ENCODE measurements around the gene METTL14.
"Not testable (repeated sequence)": the region's sequence is repeated elsewhere in the genome, so short reads cannot be mapped to it uniquely, and the experiment has no call there.

METTL14 gene

DNA sequence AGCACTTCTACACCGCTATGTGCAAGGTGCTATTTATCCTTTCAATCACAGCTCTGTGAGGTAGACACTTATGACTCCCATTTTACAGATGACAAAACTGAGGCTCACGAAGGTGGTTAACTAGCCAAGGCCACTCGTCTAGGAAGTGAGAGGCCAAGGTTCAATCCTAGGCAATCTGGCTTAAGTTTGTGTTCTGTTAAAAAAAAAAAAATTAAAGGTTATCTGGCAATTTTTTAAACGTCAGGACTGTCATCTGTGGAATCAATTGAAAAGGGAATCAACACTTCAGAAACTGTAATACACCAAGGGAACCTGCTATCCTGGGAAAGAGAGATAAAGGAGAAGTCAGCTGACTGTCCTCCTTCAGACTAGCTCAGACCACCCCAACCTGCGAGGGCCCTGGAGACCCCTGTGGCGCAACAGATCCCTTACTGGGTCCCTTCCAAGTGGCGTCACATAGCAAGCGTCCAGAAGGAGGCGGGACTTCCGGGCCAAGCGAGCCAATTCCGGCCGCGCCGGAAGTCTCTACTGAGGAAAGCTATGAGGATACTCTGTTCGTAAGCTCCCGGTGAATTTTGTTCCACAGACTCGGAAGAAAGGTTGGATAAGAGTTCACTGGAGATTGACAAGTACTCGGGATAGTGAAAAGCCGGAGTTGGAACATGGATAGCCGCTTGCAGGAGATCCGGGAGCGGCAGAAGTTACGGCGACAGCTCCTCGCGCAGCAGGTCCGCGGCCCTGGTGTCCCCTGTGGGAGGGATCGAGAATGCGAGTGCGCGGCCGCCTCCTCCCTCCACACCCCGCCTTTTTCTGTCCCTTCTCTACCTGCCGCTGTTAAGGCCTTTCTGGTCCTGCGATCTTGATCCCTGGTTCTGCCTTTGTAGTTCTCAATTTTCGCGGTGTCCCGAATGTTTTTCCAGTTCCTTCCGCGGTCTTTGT is at the start of gene METTL14:
TSS of gene METTL14 (plus strand) at position 520 of the 939 bp plus-strand sequence. CDS start at position 663, 143 bp downstream.
- peak within 1 kb of the TSS; percentile 94 for H3K27ac Mint-ChIP-seq
- H3K9me3 Mint-ChIP-seq, result no peaks in the 10 kb centered on the region
- H3K36me3 Mint-ChIP-seq (ENCODE audit: low read depth), result peaks cover 3% of the 10 kb centered on the region
- peaks cover 5% of the 10 kb centered on the region for H3K27me3 Mint-ChIP-seq (ENCODE audit: low read depth)
- H3K4me3 Mint-ChIP-seq, result peak within 1 kb of the TSS; percentile 97
- peaks cover 22% of the 10 kb centered on the region for H3K4me1 Mint-ChIP-seq (ENCODE audit: low read depth)

DNA sequence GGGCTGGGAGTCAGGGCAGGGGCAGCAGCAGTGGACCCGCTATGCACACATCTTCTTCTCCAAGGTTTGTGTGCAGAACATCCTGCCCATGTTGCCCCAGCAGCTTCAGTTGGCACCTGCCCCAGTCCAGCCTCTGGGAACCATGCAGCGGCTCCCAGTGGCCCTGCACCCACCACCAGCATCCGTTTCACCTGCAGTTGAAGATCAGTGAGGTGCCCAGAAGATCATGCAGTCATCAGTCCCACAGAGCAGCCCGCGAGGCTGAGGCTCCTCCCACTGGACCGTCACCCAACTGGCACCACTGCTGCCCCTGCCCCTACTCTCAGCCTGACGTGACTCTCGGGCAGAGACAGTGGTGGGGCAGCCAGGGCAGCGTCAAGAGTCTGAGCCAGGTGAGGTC is 49.1 kb upstream of the METTL14 start:
- not testable (repeated sequence) for H3K4me1 Mint-ChIP-seq (ENCODE audit: low read depth); H3K36me3 Mint-ChIP-seq (ENCODE audit: low read depth); H3K9me3 Mint-ChIP-seq; H3K4me3 Mint-ChIP-seq; H3K27me3 Mint-ChIP-seq (ENCODE audit: low read depth); H3K27ac Mint-ChIP-seq

DNA sequence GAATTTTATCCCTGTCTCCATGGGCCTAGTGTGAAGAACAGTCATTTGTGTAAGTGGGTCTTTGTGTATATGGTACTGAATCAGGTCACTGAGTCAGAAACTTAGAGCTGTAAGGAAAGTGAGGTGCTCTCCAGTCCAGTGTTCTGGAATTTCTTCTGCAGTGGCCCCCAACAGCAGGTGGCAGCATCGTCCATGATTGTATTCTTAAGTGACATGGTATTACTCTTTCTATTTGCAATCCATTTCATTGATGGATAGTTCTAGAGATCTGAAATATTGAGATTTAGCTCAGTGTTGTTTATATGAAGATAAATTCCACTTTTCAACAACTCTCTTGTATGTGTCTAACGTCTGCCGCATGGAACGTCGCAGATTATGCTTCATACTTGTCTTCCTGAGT is 20.5 kb upstream of the METTL14 start:
- not testable (repeated sequence) for H3K27ac Mint-ChIP-seq; H3K27me3 Mint-ChIP-seq (ENCODE audit: low read depth); H3K36me3 Mint-ChIP-seq (ENCODE audit: low read depth); H3K4me1 Mint-ChIP-seq (ENCODE audit: low read depth); H3K9me3 Mint-ChIP-seq; H3K4me3 Mint-ChIP-seq

DNA sequence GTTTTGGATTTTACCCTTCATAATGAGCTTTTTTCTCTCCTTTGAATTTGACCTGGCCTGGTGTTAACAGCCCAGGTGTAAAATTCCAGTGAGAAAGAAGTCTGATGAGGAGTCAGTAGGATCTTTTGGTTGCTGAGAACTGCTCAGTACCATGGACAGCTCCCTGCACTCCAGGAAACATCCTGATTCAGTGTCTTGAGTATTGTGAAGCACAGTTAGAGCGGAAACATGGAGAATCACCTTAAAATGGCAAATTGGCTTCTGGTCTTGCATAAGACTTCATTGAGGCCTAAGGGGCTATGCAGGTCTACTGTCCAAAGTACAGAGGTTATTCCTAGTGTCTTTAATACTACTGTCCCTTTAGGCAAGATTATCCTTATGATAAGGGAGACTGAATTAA is 16.0 kb upstream of the METTL14 start:
- not testable (repeated sequence) for H3K9me3 Mint-ChIP-seq; H3K36me3 Mint-ChIP-seq (ENCODE audit: low read depth); H3K4me3 Mint-ChIP-seq; H3K27ac Mint-ChIP-seq; H3K27me3 Mint-ChIP-seq (ENCODE audit: low read depth); H3K4me1 Mint-ChIP-seq (ENCODE audit: low read depth)

DNA sequence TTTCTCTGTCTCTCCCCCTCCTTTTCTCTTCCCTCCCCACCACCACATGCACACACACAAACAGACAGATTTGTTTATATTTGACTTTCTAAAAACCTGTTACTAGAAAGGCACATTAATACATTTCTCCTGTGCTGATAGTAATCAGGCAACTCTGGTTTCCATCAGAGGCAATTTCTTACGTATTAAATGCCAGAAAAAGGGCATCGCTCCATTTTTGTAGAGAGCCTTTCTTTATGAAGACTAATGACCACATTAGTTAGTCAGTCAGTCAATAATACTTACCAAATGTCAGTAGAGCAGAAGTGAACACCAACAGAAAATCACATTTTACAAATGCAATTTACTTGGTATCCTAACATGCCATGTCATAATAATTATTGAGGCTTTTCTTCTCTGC is 14.2 kb upstream of the METTL14 start:
- not testable (repeated sequence) for H3K36me3 Mint-ChIP-seq (ENCODE audit: low read depth); H3K4me3 Mint-ChIP-seq; H3K27me3 Mint-ChIP-seq (ENCODE audit: low read depth); H3K4me1 Mint-ChIP-seq (ENCODE audit: low read depth); H3K9me3 Mint-ChIP-seq
- H3K27ac Mint-ChIP-seq, result peak overlapping the region; percentile 36

DNA sequence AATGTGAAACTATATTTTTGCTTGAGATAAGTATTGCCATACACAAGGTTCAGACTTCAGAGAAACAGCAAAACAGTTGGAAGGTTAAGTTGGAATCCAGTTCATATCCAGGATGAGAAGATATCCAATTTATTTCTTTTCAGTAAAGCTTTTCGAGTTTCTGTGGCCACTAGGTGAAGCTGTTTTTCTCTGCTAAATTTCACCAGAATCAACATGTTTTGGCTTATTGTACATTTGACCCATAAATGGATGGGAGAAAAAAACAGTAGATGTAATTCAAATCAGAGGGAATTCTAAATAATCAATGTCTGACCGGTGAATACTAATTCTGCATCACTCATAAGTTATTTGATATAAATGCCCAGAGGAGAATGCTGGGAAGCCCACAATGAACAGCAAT is 9.1 kb upstream of the METTL14 start:
- no peak overlapping the region for H3K4me3 Mint-ChIP-seq
- H3K36me3 Mint-ChIP-seq (ENCODE audit: low read depth), result no peaks in the 10 kb centered on the region
- no peak overlapping the region for H3K27ac Mint-ChIP-seq
- H3K27me3 Mint-ChIP-seq (ENCODE audit: low read depth), result peaks cover 7% of the 10 kb centered on the region
- no peaks in the 10 kb centered on the region for H3K9me3 Mint-ChIP-seq
- H3K4me1 Mint-ChIP-seq (ENCODE audit: low read depth), result no peaks in the 10 kb centered on the region

DNA sequence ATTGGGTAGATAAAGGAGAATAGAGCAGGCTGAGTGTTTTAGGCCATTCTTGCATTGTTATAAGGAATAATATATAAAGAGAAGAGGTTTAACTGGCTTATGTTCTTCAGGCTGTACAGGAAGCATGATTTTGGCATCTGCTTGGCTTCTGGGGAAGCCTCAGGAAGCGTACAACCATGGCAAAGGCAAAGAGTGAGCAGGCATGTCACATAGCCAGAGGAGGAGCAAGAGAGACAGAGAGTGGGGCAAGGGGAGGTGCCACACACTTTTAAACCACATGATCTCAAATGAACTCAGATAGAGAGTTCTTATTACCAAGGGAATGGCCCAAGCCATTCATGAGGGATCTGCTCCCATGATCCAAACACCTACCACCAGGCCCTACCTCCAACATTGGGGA is 4.4 kb upstream of the METTL14 start:
- peaks cover 8% of the 10 kb centered on the region for H3K4me1 Mint-ChIP-seq (ENCODE audit: low read depth)
- no peaks in the 10 kb centered on the region for H3K36me3 Mint-ChIP-seq (ENCODE audit: low read depth)
- no peak overlapping the region for H3K27ac Mint-ChIP-seq
- H3K27me3 Mint-ChIP-seq (ENCODE audit: low read depth), result peaks cover 7% of the 10 kb centered on the region
- no peaks in the 10 kb centered on the region for H3K9me3 Mint-ChIP-seq
- H3K4me3 Mint-ChIP-seq, result no peak overlapping the region

DNA sequence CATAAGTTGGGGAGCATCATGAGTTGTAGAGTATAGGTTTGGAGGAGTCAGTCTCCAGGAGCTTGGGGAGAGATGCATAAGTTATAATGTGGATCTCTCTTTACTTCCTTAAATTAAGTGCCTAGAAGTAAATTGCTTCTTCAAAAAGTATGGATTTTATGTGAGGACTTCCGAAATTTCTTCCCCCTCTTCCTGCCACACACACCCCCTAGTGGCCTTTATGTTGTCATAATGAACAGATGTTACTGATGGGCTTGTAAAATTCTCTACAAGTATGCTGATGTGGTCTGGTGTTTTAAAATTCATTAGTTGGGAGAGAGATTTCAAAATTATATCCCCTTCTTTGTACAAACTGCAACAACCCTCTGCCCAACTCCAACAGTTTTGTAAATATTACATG is 2.3 kb upstream of the METTL14 start:
- Mint-ChIP-seq H3K27ac (no peak overlapping the region), H3K4me3 (no peak overlapping the region), H3K36me3 (ENCODE audit: low read depth) (peaks cover 3% of the 10 kb centered on the region), H3K4me1 (ENCODE audit: low read depth) (peaks cover 22% of the 10 kb centered on the region), H3K27me3 (ENCODE audit: low read depth) (peaks cover 7% of the 10 kb centered on the region), H3K9me3 (no peaks in the 10 kb centered on the region)

DNA sequence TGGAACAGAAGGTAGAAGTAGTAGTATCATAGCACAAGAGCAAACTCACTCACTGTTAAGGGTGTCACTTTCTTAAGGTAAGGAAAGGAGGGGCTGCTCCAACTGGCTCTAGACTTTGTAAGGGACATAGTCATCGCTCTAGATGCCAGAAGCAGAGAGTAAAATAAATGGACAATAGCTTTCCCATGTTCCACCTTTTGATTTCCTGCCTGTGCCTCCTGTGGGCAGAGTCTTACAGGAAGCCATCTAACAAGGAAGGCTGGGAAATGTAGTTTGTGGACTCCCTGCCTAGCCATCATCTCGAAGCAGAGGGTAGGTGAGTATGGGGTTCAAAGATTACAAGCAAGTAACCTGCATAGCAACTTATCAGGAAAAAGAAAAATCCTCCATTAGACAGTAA is 1.7 kb upstream of the METTL14 start:
- Mint-ChIP-seq H3K4me1 (ENCODE audit: low read depth) (peaks cover 22% of the 10 kb centered on the region), H3K27me3 (ENCODE audit: low read depth) (peaks cover 7% of the 10 kb centered on the region), H3K36me3 (ENCODE audit: low read depth) (peaks cover 3% of the 10 kb centered on the region), H3K9me3 (no peaks in the 10 kb centered on the region), H3K27ac (no peak overlapping the region), H3K4me3 (no peak overlapping the region)

DNA sequence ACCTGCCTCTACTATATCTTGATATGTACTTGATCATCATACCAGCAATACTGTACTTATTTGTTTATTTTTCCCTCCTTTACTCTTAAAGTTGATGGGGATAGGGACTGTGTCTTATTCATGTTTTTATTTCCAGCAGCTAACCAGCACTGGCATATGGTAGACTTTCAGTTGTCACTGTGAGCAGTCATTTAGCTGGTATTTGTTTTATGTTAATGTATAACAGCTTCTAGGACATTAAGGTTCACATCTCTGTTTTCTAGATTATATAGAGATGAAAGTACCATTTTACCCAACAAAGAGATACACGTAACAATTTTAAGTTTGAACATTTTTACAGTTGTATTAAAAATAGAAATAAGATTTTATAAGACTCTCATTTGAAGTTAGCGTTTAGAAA is 17.9 kb downstream of the METTL14 start:
- no peaks in the 10 kb centered on the region for H3K9me3 Mint-ChIP-seq
- H3K27ac Mint-ChIP-seq, result no peak overlapping the region
- no peak overlapping the region for H3K4me3 Mint-ChIP-seq
- peaks cover 34% of the 10 kb centered on the region for H3K36me3 Mint-ChIP-seq (ENCODE audit: low read depth)
- H3K27me3 Mint-ChIP-seq (ENCODE audit: low read depth), result no peaks in the 10 kb centered on the region
- no peaks in the 10 kb centered on the region for H3K4me1 Mint-ChIP-seq (ENCODE audit: low read depth)

DNA sequence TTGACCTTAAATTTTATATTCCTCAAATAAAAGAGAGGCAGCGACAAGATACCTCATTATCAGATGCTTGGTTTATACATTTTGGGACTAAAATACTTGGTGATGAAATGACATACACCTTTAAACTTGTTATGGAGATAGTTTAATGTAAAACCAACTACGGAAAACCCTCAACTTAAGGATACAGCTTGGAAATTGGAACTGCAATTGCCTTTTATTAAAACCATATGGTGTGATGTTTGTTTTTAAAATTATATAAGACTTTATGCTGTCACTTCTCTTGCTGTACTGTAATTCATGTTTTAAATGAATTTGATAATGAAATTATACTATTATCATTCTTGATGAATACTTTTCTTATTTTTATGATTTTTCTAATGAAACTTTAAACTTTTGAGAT is 25.9 kb downstream of the METTL14 start:
- peaks cover 8% of the 10 kb centered on the region for H3K4me1 Mint-ChIP-seq (ENCODE audit: low read depth)
- H3K27me3 Mint-ChIP-seq (ENCODE audit: low read depth), result no peaks in the 10 kb centered on the region
- H3K4me3 Mint-ChIP-seq, result no peak overlapping the region
- H3K27ac Mint-ChIP-seq, result no peak overlapping the region
- no peaks in the 10 kb centered on the region for H3K9me3 Mint-ChIP-seq
- peaks cover 25% of the 10 kb centered on the region for H3K36me3 Mint-ChIP-seq (ENCODE audit: low read depth)

DNA sequence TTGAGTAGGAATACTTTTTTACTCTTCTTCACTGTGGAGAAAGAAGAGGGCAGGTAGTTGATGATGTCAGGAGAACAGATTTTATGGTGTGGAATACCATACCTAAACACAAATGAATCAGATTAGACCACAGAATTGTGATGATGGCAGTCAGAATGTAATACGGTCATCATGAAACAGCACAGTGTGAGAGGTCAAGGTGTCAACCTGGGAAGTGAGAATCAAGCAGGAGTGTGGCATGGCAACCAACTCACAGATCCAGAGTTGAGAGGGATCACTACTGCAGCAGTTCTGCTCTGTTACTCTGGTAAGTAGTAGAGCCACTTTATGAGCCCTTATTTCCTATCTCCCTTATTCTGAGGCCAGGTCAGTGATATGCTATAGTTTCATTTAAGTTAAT is 27.7 kb downstream of the METTL14 start:
- no peaks in the 10 kb centered on the region for H3K27me3 Mint-ChIP-seq (ENCODE audit: low read depth)
- H3K4me1 Mint-ChIP-seq (ENCODE audit: low read depth), result peaks cover 8% of the 10 kb centered on the region
- H3K9me3 Mint-ChIP-seq, result no peaks in the 10 kb centered on the region
- no peak overlapping the region for H3K4me3 Mint-ChIP-seq
- H3K36me3 Mint-ChIP-seq (ENCODE audit: low read depth), result peaks cover 22% of the 10 kb centered on the region
- H3K27ac Mint-ChIP-seq, result no peak overlapping the region

DNA sequence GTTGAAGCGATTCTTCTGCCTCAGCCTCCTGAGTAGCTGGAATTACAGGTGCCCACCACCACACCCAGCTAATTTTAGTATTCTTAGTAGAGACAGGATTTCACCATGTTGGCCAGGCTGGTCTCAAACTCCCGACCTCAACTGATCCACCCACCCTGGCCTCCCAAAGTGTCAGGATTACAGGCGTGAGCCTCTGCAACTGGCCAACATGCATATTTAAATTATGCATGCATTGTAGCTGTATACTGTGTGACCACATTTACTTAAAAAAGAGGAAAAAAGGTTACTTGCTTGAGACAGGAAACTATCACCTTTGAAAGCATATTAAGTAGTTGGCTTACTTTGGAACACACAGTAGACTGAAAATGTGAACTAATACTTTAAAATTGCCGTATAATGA is 29.5 kb downstream of the METTL14 start:
- Mint-ChIP-seq H3K27ac (no peak overlapping the region), H3K4me1 (ENCODE audit: low read depth) (peaks cover 8% of the 10 kb centered on the region), H3K36me3 (ENCODE audit: low read depth) (peaks cover 17% of the 10 kb centered on the region), H3K9me3 (no peaks in the 10 kb centered on the region), H3K4me3 (no peak overlapping the region), H3K27me3 (ENCODE audit: low read depth) (no peaks in the 10 kb centered on the region)

DNA sequence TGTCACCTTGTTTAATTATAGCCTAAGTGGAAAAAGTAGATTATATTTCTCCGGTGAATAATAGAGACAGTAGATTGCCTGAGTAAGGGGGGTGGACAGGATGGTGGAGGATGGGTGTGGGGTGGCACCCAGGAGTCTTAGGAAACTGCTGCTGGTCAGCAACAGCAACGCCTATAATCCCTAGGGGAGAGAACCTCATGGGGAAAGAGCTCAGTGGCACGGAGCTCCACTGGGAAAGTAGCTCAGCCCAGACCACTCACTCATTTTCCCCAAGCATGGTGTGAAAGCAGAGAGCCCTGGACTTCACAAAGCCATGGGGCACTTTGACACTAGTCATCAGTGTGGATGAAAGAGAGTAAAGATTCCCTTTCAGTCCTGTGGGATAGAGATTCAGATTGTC is 31.1 kb downstream of the METTL14 start:
- Mint-ChIP-seq H3K36me3 (ENCODE audit: low read depth) (peaks cover 8% of the 10 kb centered on the region), H3K27ac (no peak overlapping the region), H3K4me1 (ENCODE audit: low read depth) (peaks cover 7% of the 10 kb centered on the region), H3K4me3 (no peak overlapping the region), H3K27me3 (ENCODE audit: low read depth) (no peaks in the 10 kb centered on the region), H3K9me3 (no peaks in the 10 kb centered on the region)

DNA sequence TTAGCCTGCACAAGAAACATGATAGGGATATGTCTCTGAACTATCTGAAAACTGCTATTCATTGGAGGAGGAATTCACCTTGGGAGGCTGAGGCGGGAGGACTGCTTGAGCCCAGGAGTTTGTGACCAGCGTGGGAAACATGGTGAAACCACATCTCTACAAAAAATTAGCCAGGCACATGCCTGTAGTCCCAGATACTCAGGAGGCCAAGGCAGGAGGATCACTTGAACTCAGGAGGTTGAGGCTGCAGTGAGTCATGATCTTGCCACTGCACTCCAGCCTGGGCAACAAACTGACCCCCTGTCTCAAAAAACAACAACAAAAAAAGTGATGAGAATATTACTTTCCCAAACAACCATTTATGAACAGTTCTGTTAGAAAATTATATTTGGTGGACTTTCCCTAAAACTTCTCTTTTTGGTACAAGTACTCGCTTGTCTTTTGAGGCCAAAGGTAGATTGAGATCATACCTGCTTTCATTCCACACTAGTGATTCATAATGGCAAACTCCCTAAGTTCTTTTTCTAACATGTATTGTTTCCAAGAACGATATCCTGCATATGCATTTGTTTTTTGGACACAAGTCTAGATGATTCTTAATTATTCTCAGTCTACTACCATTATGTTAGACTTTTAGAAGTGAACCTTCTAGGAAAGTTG is 33.4 kb downstream of the METTL14 start:
- Mint-ChIP-seq H3K27ac (no peak overlapping the region), H3K4me1 (ENCODE audit: low read depth) (peaks cover 2% of the 10 kb centered on the region), H3K27me3 (ENCODE audit: low read depth) (no peaks in the 10 kb centered on the region), H3K4me3 (no peak overlapping the region), H3K9me3 (no peaks in the 10 kb centered on the region), H3K36me3 (ENCODE audit: low read depth) (peaks cover 13% of the 10 kb centered on the region)

Measured in T-helper 1 cell treated with Interleukin-12 subunit alpha and Interleukin-12 subunit beta and Interleukin-4 antibody, amounts not matched to agents 30 μg/mL and 1 μg/mL, for 36 hours (primary cell).